Testis (tissue), 3 donors: ENCODE data around the gene SEMA3G. TPM values are rescaled to one million over a fixed set of nuclear protein-coding genes. Genes with fewer than 3 reads are reported as not detected.

Experiments used
- DNase-seq: peaks from one replicate; pipeline ENCODE4 v3.0.0-alpha.2; 2019
- H3K27ac ChIP-seq, 2 donors: fragments of 200-600 bp; sonication (generic); one replicate each; pipeline ENCODE4 v1.5.1; 2019
- H3K27me3 ChIP-seq: fragments of 200-600 bp; sonication (generic); one replicate; pipeline ENCODE4 v1.5.1; 2019
- H3K36me3 ChIP-seq: fragments of 200-600 bp; sonication (generic); one replicate; pipeline ENCODE4 v1.5.1; 2017; ENCODE audit warnings: low read depth; ENCODE audit errors: missing control alignments
- H3K4me1 ChIP-seq: fragments of 200-600 bp; sonication (generic); one replicate; pipeline ENCODE4 v1.5.1; 2019
- H3K4me3 ChIP-seq, 2 donors: fragments of 200-600 bp; sonication (generic); one replicate each; pipeline ENCODE4 v1.5.1; 2017 to 2019
- H3K9me3 ChIP-seq: fragments of 200-600 bp; sonication (generic); one replicate; pipeline ENCODE4 v1.5.1; 2017
- CTCF ChIP-seq, 3 experiments: fragments of 450-650 bp in 2 of 3; fragments of 200-600 bp in 1 of 3; sonication (generic) in 1 of 3; IDR thresholded peaks; one replicate each; pipeline ENCODE4 v1.5.1; 2016 to 2019; ENCODE audit warnings: antibody characterized with exemption in 3 of 3, mild to moderate bottlenecking in 2 of 3, moderate library complexity in 1 of 3
- POLR2A ChIP-seq: fragments of 450-650 bp; IDR thresholded peaks from one replicate; pipeline ENCODE4 v1.6.1; 2017; ENCODE audit warnings: antibody characterized with exemption, mild to moderate bottlenecking, moderate library complexity
- WGBS, 2 donors: methylation state at CpG; one replicate each; pipeline ENCODE4 v1.1.5; 2018; 5-methylcytosine and 5-hydroxymethylcytosine counted together
- intact Hi-C: fragments of 100-400 bp; cut with DNase I; formaldehyde crosslinking; loops from one replicate; pipeline ENCODE4 v1.15.1; 2023; ENCODE audit warnings: low total_unique reads
- polyA plus RNA-seq: library from polyadenylated mRNA; stranded (reverse); fragments of 350-450 nt; fragmentation: Illumina TruSeq; extraction: RNeasy Lipid Tissue Mini Kit (QIAGEN cat#74804); gene quantifications from one replicate; pipeline ENCODE4 v1.2.3, GENCODE V29; 2014; ENCODE audit warnings: low read depth, low replicate concordance; ENCODE audit not compliant: insufficient read depth
- total RNA-seq, 2 donors: library from RNA; depleted of rRNA; stranded (reverse); fragments of >200 nt; gene quantifications; one replicate each; pipeline ENCODE4 v1.2.3, GENCODE V29; 2016

SEMA3G gene
- total and polyA plus RNA-seq, 3 donors from 2014 or later = 1.7 to 3.1 (median 2.1) TPM

GRCh38 chr3:52454938-52455282 is 10.0 kb upstream of the SEMA3G start:
- peak overlapping the region; percentile 96 for H3K27ac ChIP-seq
- no peak for DNase-seq
- H3K4me3 ChIP-seq = peak overlapping the region; percentile 97 to 98
- H3K27me3 ChIP-seq = no peaks in the 10 kb centered on the region
- 22 to 27% methylated on average over 11 of the region's 11 CpGs for WGBS, 2 donors
- TF ChIP-seq CTCF (IDR thresholded peaks at IDR 0.05) (no peak), POLR2A (no peak)
- H3K9me3 ChIP-seq = no peaks in the 10 kb centered on the region
- peaks cover 32% of the 10 kb centered on the region for H3K4me1 ChIP-seq
- intact Hi-C loops = no loop called here
- H3K36me3 ChIP-seq = no peaks in the 10 kb centered on the region

- peaks cover 34% of the 10 kb centered on the region for H3K4me1 ChIP-seq
These were observed 9.5 kb upstream of the SEMA3G start for GRCh38 chr3:52454250-52454937.

GRCh38 chr3:52453496-52454249 is 8.8 kb upstream of the SEMA3G start, which contains the start of gene TNNC1:
TSS of gene TNNC1 (minus strand) at chr3:52454041. CDS start at chr3:52454015, 26 bp downstream.
- H3K4me3 ChIP-seq = peak within 1 kb of the TSS in 1 of 2 donors; percentile 97
- H3K9me3 ChIP-seq = no peaks in the 10 kb centered on the region
- no peak for DNase-seq
- no peaks in the 10 kb centered on the region for H3K27me3 ChIP-seq
- 55 to 75% methylated on average over 14 to 15 of the region's 16 CpGs for WGBS, 2 donors
- H3K27ac ChIP-seq = peak within 1 kb of the TSS; percentile 96
- intact Hi-C loops = no loop called here
- no peaks in the 10 kb centered on the region for H3K36me3 ChIP-seq
- H3K4me1 ChIP-seq = peaks cover 34% of the 10 kb centered on the region
- TF ChIP-seq CTCF (IDR thresholded peaks at IDR 0.05) = no peak
- no peak for TF ChIP-seq POLR2A

More at GRCh38 chr3:52454250-52454937, 9.5 kb upstream of the SEMA3G start:
- no peak for TF ChIP-seq POLR2A
- TF ChIP-seq CTCF (IDR thresholded peaks at IDR 0.05) = no peak
- WGBS, 2 donors = 51 to 52% methylated on average over 8 of the region's 8 CpGs
- peak overlapping the region in 1 of 2 donors; percentile 97 for H3K4me3 ChIP-seq
- intact Hi-C loops = no loop called here
- no peaks in the 10 kb centered on the region for H3K36me3 ChIP-seq
- no peaks in the 10 kb centered on the region for H3K27me3 ChIP-seq
- DNase-seq = no peak
- H3K9me3 ChIP-seq = no peaks in the 10 kb centered on the region
- peak overlapping the region; percentile 96 for H3K27ac ChIP-seq

GRCh38 chr3:52452570-52453221 is 7.8 kb upstream of the SEMA3G start:
- H3K9me3 ChIP-seq = no peaks in the 10 kb centered on the region
- TF ChIP-seq POLR2A (no peak), CTCF (IDR thresholded peaks at IDR 0.05) (no peak)
- WGBS, 2 donors = 75 to 96% methylated on average over 5 to 11 of the region's 11 CpGs
- DNase-seq = no peak
- peaks cover 31% of the 10 kb centered on the region for H3K4me1 ChIP-seq
- H3K36me3 ChIP-seq = no peaks in the 10 kb centered on the region
- intact Hi-C loops = no loop called here
- H3K27me3 ChIP-seq = no peaks in the 10 kb centered on the region
- no peak overlapping the region for H3K27ac ChIP-seq
- H3K4me3 ChIP-seq = no peak overlapping the region
